Skin of body (tissue), 2 donors: ENCODE measurements around the gene EP400. TPM values are rescaled to one million over a fixed set of nuclear protein-coding genes. Genes with fewer than 3 reads are reported as not detected.
"Not testable (repeated sequence)": the region's sequence is repeated elsewhere in the genome, so short reads cannot be mapped to it uniquely, and the experiment has no call there.

Experiments
- DNase-seq: peaks from one replicate; lab custom pipeline; 2025; lab: John Stamatoyannopoulos, UW
- total RNA-seq: library from RNA; depleted of rRNA; stranded (reverse); fragments of >200 nt; gene quantifications from one replicate; pipeline ENCODE4 v1.2.3, GENCODE V29; 2014

Gene EP400
- total RNA-seq, 1 donor from 2014 or later: 20.8 TPM

GRCh38 chr12:132043216-132043615 lies 93.5 kb downstream of the EP400 start:
- no peak for DNase-seq

- DNase-seq: no peak
Observed at GRCh38 chr12:132043770-132044467, 94.2 kb downstream of the EP400 start.

DNA sequence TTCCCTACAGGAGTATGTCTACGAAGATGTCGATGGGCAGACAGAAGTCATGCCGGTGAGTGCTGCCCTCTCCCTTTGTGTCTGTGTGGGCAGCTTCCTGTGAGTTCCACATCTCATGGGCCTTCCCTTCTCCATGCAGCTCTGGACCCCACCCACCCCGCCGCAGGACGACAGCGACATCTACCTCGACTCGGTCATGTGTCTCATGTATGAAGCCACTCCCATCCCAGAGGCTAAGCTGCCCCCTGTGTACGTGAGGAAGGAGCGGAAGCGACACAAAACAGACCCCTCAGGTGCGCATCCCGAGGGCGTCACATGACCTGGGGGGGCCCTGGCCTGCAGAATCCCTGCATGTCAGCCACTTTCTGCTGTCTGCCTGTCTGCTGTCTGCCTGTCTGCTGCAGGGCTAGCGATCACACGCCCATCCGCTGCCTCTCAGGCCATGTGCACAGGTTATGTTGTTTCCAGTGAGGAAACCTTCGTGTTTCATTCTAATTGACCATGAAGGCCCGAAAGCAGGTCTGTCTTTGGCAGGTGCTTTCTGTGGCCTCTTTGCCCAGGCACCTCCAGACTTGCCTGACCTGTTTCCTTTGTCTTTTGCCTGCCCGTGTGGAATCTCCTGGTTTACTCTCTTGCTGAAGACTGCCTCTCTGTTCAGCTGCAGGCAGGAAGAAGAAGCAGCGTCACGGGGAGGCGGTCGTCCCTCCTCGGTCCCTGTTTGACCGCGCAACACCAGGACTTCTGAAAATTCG lies 95.1 kb downstream of the EP400 start:
- no peak for DNase-seq

- DNase-seq: no peak
Observed at GRCh38 chr12:132045751-132046150, 96.0 kb downstream of the EP400 start.

GRCh38 chr12:132046561-132046960 lies 96.8 kb downstream of the EP400 start:
- DNase-seq: no peak

DNA sequence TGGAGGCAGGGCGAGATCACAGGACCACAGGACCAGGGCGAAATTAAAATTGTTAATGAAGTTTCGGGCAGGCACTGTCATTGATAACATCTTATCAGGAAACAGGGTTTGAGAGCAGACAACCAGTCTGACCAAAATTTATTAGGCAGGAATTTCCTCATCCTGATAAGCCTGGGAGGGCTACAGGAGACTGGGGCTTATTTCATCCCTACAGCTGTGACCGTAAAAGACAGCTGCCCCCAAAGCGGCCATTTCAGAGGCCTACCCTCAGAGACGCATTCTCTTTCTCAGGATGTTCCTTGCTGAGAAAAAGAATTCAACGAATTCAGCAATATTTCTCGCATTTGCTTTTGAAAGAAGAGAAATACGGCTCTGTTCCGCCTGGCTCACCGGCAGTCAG lies 97.9 kb downstream of the EP400 start:
- DNase-seq: not testable (repeated sequence)

DNA sequence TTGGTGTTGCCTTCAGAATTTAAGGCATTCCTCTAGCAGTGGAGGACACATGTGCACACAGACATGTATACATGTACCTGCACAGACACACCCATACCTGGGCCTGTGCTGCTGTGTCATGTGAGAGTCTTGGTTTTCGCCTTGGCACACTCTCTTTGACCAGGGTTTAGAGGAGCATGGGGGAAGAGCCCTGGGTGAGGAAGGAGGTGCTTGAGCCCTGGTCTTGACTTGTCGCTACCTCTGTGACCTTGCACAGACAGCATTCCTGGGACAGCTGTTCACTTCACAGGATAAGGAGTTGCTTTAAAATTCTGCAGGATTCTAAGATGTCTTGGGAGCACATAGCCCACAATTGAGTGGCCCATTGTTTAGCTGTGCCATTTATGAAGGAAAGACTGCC lies 99.7 kb downstream of the EP400 start:
- no peak for DNase-seq

DNA sequence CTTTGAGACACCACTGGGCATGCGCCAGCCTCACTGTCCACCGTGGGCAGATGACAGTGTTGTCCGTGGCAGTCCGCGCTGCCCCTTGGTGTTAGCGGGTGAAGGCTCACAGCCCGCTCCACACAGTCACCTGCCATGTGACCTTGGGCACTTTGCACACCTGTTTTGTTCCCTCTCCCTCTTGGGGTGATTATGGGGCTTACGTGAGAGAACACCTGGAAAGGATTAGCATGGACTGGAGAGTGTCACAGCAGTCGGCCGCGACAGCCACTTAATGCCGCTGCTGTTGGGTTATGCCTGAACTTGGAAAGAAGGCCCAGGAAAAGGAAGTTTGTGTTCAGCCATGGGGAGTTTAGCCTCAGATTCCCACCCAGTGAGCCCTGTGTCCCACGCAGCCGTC lies 100.1 kb downstream of the EP400 start:
- DNase-seq: no peak

- DNase-seq: not testable (repeated sequence)
Observed at GRCh38 chr12:132051718-132052117, 102.0 kb downstream of the EP400 start.

GRCh38 chr12:132052196-132052932 lies 102.6 kb downstream of the EP400 start:
- no peak for DNase-seq

GRCh38 chr12:132053338-132054330 lies 103.9 kb downstream of the EP400 start:
- no peak for DNase-seq

DNA sequence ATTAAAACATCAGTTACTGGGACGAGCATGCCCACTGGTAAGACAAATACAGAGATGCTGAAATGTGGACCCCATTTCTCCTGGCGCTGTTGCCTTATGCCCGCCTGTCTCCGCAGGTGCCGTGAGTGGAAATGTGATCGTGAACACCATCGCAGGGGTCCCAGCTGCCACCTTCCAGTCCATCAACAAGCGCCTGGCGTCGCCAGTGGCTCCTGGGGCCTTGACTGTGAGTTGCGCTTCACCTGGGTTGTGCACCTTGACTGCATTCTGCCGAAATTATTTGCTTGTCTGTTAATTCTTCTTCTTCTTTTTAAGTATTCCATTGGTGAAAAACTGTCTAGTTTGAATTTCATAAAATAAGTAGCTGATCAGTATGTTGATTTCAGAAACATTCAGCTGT lies 105.2 kb downstream of the EP400 start:
- no peak for DNase-seq

DNA sequence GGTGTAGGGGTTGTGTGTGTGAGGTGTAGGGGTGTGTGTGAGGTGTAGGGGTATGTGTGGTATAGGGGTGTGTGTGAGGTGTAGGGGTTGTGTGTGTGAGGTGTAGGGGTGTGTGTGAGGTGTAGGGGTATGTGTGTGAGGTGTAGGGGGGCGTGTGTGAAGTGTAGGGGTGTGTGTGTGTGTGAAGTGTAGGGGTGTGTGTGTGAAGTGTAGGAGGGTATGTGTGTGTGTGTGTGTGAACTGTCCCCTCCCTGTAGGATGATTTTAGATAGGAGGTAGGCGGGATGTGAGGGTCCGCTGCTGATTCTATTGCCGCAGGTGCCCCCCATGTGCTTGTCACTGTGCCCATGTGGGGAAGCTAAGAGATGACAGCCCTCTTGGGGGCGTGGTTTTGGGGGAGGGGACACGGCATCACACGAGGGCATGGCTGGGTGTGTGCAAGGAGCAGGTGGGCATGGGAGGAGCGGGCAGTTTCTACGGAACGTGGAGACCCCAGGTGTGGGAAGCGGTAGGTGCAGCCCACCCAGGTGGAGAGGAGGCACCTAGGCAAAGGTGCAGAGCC lies 105.9 kb downstream of the EP400 start:
- DNase-seq: no peak

GRCh38 chr12:132056320-132056719 lies 106.6 kb downstream of the EP400 start:
- no peak for DNase-seq

- DNase-seq: no peak
Observed at GRCh38 chr12:132056951-132057350, 107.2 kb downstream of the EP400 start.

- no peak for DNase-seq
Observed at GRCh38 chr12:132057691-132058090, 107.9 kb downstream of the EP400 start.

DNA sequence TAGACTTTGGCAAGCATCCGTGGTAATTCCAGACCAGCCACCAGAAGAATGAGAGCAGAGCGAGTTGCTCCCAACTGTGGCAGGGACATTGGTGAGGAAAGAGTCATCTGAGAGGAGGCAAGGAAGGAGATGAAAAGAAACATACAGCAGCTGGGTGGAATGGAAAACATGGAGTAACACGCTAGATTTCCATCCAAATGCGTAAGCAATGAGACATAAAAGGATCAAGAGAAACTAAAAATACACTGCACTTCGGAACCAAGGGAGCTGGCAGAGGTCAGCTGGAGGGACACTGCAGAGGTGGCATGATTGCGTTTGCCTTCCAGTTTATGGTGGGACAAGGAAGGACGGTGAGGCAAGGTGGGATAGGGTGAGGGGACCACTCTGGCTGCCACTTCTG lies 111.5 kb downstream of the EP400 start:
- DNase-seq: no peak

DNA sequence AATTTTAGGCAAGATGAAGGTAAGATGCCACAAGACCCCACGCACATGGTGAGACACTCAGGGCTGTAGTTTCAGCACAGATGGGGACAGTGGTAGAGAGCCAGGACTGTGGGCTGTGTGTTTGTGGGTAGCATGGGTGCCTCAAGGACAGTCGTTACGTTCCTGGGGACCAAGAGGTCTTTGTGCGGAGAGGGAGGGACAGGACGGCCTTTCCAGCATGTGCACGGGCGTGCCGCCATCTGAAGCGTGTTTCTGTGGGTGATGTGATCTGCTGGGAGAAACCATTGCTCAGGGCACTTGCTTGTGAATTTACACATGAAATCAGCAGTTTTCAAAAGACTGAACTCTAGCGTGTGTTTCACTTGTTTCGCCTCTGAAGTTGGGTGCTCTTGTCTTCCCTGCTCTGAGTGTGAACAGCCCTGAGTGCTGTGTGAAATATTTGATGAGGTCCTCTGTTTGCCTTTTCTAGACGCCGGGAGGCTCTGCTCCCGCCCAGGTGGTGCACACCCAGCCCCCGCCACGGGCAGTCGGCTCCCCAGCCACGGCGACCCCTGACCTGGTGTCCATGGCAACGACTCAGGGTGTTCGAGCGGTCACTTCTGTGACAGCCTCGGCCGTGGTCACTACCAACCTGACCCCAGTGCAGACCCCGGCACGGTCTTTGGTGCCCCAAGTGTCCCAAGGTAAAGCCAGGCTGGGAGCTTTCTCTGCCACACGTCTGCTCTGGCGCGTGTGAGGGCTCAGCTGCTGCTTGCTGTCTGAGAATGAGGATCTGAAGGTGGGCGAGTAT lies 112.1 kb downstream of the EP400 start:
- no peak for DNase-seq

GRCh38 chr12:132062481-132062880 lies 112.7 kb downstream of the EP400 start:
- DNase-seq: no peak

DNA sequence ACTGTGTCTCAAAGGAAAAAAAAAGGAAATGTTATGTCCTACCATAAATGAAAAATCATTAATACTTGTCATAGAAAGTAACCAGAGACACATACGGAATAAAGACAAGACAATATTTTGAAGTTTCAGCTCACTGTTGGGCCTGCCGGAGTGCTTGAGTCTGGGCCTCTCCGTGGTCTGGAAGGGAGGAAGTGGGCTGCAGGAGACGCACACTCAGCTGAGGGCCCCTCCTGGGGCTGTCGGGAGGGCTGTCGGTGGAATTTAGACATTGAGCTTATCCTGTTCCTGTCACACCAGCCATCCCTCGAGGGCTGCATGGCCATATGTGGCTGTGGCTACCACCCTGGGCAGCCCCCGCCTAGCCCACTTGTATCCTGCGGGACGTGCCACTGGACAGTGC lies 113.7 kb downstream of the EP400 start:
- DNase-seq: no peak
